DMS114 treated with DMSO at 0.1 percent for 48 hours (cell line): ENCODE results near the gene NEUROG1.
"Not testable (repeated sequence)": the region's sequence is repeated elsewhere in the genome, so short reads cannot be mapped to it uniquely, and the experiment has no call there.

Source experiments
- DNase-seq: peaks from one replicate; lab custom pipeline; 2025; ENCODE audit not compliant: unreplicated experiment; lab: John Stamatoyannopoulos, UW

NEUROG1 gene

GRCh38 chr5:135538261-135538660 is 2.5 kb upstream of the NEUROG1 start:
- DNase-seq: no peak

DNA sequence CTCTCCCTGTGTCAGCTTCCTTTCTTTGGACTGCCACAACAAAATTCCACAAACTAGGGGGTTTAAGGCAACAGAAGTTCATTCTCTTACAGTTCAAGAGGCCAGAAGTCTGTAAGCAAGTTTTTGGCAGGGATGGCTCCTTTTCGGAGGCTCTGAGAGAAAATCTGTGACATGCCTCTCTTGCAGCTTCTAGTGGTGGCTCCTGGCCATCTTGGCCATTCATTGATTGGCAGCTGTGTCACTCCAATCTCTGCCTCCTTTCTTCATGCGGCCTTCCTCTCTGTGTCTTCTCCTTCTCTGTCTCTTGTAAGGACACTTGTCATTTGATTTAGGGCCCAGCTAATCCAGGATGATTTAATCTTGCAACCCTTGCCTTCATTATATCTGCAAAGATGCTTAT is 2.0 kb upstream of the NEUROG1 start:
- no peak for DNase-seq

DNA sequence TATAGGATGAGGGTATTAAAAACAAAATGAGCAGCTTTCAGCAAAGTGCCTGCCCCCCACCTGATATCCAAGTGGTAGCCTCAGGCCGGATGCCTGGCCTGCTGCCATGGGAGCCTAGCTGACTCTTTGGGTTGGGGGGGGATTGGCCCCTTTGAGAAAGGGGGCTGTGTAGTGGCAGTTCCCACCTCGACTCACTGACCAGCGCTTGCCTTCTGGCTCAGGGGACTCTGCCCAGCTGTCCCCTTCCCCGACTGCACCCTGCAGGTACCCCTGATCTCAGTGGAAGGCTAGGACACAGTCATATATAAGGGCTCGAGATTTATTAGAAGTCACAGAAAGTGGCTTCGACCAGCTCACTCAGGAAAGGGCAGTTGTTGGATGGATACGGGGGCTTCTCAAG is 1.5 kb upstream of the NEUROG1 start:
- no peak for DNase-seq

- no peak for DNase-seq
Observed at GRCh38 chr5:135535420-135535819, 344 bp downstream of the NEUROG1 start.

DNA sequence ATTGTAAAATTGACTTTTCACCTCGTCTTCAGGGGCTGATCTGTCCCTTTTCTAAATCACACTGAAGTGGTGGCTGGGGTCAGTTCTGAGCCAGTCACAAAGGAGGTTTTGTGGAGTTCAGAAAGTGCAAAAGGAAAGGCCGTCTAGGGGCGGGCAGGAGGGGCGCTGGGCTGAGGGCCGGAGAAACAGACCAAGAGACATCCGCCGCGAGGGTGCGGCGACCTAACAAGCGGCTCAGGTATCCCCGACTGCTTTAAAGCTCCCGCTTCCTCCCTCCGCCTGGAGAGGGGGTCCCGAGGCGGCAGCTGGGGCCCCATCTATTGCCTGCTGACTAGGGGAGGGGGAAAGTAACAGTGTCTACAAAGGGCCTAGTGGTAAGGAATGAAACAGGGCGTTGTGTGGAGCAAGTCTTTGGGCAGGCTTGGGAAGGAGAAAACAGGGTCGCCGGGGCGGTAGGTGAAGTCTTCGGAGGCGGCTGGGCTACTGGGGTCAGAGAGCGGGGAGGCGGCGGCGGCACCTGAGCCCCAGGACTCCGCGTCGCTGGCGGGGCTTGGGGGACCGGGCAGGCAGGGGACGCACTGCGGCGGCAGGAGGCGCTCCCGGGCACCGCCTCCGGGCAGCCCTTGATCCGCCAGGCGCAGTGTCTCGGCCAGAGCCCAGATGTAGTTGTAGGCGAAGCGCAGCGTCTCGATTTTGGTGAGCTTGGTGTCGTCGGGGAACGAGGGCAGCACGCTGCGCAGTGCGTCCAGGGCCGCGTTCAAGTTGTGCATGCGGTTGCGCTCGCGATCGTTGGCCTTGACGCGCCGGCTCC is 950 bp downstream of the NEUROG1 start:
- DNase-seq: no peak

DNA sequence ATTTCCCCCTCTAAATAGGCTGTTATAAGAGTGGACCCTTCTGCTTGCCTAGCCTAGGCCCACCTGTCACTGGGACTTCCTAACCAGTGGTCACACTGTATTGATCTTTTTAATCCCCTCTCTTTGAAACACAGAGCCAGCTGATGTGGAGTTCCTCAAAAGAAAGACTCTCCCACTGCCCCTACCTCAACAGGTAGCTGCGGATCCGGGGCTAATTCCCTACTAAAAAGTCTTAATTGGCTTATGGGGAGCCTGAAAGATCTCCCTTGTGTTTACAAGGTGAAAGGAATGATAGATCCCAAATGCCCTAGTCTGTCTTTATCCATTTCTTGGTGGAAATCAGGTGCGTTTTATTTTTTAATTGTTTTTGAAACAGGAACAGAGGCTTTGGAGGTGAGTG is 2.0 kb downstream of the NEUROG1 start:
- DNase-seq: no peak

DNA sequence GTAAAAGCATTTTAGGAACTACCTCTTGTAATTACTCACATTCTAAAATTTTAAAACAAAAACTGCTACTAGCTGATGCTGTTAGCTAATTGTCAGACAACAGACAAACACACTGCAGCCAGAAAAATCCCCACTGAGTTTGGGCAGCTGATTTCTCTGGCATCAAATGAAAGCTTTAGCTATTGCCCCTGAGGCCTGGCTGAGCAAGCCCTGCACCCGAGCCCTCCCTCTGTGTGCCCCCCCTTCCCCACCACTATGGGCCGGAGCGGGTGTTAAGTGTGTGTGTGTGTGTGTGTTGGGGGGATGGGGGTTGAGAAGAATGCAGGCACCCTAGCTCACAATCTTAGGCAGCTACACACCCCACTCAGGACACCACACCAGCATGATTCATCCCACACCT is 2.4 kb downstream of the NEUROG1 start:
- DNase-seq: no peak

DNA sequence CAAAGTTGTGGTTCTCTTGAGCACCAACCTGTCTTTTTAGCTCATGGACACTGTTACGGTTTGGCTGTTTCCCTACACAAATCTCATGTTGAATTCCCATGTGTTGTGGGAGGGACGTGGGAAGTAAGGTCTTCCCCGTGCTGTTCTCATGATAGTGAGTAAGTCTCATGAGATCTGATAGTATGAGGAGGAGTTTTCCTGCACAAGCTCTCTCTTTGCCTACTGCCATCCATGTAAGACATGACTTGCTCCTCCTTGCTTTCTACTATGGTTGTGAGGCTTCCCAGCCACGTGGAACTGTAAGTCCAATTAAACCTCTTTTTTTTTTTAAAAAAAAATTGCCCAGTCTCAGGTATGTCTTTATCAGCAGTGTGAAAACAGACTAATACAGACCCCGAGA is 6.2 kb downstream of the NEUROG1 start:
- not testable (repeated sequence) for DNase-seq

DNA sequence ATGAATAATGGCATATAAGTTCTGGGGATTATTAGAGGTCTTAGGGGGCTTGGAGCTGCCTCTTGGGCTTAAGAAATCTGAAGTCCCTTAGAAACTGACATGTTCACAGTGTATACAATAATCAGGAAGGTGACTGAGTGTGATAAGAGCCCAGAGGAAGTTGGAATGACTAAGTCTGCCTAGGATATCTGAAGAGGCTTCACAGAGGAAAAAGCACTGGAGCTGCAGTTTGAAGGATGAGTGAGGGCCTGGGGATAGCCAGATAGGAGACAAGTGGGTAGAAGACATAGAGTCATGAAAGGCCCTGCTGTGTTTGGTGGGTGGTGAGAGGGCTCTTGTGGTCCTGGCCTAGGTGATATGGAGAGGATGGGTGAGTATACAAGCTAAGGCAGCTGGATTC is 8.8 kb downstream of the NEUROG1 start:
- no peak for DNase-seq

- no peak for DNase-seq
Observed at GRCh38 chr5:135521964-135522363, 13.8 kb downstream of the NEUROG1 start.

GRCh38 chr5:135517631-135518030 is 18.1 kb downstream of the NEUROG1 start:
- DNase-seq: no peak

GRCh38 chr5:135514116-135514515 is 21.6 kb downstream of the NEUROG1 start:
- DNase-seq: no peak

DNA sequence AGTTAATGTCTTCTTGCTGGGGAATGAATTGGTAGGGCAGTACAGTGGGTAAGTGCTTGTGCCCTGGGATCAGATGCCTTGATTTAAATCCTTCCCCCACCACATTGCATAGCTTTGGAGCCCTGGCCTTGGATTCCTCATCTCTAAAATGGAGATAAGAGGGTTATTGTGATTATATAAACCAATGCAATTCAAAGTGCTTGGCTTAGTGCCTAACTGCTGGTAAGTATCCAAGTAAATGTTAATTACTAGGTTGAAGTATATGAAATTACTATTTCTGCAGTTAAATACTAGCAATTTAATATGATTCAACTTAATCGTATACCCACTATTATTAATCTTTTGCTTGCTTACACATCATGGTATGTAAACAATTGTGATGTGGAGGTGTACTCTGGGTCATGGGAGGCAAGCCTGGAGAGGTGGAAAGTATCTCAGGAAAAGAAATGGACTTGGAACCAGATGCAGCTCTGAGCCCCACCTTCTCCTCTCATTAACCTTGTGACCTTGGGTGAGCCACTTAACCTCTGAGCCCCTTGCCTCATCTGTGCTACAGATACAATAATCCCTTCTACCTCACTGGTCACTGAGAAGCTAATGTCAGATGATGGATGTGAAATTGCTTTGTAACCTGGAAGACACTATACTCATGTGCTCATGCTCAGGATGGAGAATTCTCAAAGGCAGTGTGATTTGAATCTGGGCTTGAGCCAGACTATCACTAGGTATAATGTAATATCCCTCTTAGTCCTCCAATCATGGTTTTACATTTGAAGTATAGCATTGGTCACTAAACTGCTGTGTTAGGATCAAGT is 23.8 kb downstream of the NEUROG1 start:
- DNase-seq: no peak

DNA sequence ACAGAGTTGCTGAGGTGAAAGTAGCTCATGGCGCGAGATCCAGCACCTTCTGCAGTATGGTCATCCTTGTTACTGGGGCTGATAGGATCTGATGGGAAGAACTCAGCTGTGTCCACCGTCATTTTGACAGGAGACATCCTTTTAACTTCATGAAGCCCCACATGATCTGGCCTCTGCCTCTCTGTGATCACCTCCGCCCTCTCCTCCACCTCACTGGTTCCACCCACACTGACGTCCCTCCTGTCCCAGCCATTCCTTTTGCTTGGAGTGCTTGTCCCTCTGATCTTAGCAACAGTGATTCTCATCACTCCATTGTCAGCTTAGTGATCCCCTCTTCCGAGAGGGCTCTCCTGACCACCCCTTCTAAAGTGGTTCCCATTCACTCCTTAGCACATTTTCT is 25.8 kb downstream of the NEUROG1 start:
- DNase-seq: no peak

- no peak for DNase-seq
Observed at GRCh38 chr5:135508496-135509005, 27.2 kb downstream of the NEUROG1 start.

DNA sequence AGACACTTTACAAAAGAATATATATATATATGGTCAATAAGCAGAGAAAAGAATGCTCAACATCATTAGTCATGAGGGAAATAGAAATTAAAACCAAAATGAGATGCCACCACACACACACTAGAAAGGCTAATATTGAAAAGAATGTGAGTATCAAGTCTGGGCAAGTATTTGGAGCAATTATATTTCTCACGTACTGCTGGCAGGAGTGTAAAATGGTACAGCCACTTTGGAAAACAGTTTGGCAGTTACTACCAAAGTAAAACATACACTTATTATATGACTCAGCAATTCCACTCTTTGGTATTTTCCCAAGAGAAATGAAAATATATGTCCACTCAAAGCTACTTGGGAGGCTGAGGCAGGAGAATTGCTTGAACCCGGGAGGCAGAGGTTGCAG is 29.8 kb downstream of the NEUROG1 start:
- DNase-seq: no peak

DNA sequence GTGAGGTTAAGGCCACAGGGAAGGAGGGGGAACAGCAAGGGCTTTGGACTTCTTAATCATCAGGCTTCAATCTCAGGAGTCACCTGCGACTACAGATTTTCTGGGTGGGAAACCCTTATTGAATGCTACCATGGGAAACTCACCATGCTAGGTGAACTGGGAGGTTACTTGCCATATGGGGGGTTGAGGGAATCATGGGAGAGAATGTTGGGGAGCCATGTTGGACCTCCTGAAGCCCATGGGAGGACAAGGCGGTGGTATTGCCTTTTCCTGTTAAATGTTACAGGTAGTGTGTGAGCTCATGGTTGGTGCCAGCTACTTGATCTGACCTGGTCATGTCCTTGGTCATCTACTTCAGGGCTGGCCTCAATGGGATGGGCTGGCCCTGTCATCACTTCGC is 31.4 kb downstream of the NEUROG1 start:
- no peak for DNase-seq

GRCh38 chr5:135503871-135504270 is 31.9 kb downstream of the NEUROG1 start:
- no peak for DNase-seq

DNA sequence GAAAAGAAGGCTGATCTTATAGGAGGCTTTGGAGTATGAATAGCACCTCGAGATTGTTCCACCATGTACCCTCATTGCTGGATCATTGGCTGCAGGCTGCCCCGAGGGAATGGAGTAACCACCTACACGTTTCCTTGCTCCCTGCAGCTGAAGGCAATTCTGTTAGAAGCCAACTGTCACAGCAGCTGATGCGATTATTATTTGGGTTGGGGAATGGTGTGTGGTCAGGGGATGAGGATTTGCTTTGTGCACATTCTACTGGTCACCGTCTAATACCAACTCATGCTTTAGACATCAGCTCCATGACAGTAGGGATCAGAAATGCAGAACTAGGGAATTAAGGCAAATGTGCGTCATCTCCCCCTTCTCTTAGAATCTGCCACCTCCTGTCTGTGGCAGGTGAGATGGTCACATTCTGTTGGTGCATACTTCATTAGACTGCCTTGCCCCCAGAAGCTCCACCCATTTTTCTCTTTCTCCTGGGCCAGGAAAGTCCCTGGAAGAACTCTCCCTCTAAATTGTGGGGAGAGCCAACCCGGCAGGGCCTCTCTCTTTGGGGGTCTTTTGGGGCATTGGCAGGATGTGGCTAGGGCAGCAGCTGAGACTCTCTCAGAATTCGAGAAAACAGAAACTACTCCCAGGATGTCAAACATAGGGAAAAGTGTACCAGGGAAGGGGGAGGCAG is 32.8 kb downstream of the NEUROG1 start:
- DNase-seq: no peak

GRCh38 chr5:135501965-135502364 is 33.8 kb downstream of the NEUROG1 start:
- no peak for DNase-seq

DNA sequence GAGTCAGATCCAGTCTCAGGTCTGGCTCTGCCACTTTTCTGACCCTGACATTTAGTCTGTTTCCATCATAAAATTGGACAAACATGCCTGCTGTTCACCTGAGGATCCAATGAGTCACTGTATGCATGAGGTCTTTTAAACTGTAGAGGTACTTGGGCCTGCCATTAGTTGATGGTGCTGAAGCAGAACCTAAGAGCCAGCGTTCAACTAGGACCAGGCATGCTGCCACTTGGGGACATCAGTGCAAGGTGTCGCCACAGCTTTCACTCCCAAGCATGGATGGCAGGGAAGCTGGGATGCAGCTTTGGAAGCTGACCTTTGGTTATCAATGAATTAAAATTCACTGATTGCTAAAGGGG is 37.1 kb downstream of the NEUROG1 start:
- no peak for DNase-seq
